Measurements from ENCODE around the gene SEC61A2. TPM values are rescaled to one million over a fixed set of nuclear protein-coding genes. Genes with fewer than 3 reads are reported as not detected.

The SEC61A2 gene
- polyA plus RNA-seq, 1 experiment = 6.8 TPM

DNA sequence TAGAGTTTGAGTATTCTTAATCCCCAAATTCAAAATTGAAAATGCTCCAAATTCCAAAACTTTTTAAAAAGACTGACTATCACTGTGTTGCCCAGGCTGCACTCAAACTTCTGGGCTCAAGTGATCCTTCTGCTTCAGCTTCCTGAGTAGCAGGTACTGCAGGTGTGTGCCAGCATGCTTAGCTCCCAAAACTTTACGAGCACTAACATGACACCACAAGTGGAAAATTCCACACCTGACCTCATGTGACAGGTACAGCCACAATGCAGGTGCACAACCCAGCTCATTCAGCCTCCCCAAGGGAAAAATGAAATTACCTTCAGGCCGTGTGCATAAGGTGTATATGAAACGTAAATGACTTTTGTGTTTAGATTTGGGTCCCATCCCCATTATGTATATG is 83.0 kb downstream of the SEC61A2 start:
- no peak overlapping the region for H3K4me3 ChIP-seq (ENCODE audit: low read depth, low read length)
- H3K36me3 ChIP-seq (ENCODE audit: control insufficient read depth, insufficient read depth, low read length) = peaks cover 7% of the 10 kb centered on the region; the same call in 1 of the 2 replicates
- TF ChIP-seq, protein P1, sequence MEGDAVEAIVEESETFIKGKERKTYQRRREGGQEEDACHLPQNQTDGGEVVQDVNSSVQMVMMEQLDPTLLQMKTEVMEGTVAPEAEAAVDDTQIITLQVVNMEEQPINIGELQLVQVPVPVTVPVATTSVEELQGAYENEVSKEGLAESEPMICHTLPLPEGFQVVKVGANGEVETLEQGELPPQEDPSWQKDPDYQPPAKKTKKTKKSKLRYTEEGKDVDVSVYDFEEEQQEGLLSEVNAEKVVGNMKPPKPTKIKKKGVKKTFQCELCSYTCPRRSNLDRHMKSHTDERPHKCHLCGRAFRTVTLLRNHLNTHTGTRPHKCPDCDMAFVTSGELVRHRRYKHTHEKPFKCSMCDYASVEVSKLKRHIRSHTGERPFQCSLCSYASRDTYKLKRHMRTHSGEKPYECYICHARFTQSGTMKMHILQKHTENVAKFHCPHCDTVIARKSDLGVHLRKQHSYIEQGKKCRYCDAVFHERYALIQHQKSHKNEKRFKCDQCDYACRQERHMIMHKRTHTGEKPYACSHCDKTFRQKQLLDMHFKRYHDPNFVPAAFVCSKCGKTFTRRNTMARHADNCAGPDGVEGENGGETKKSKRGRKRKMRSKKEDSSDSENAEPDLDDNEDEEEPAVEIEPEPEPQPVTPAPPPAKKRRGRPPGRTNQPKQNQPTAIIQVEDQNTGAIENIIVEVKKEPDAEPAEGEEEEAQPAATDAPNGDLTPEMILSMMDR (IDR thresholded peaks at IDR 0.05; ENCODE audit: insufficient read depth, low read depth, low read length) = no peak
- DNase-seq (ENCODE audit: low read depth) = no peak
- ChIA-PET CTCF (interaction anchor here (1.0 to 4.5 kb wide), 2 partner anchors 499 to 862 kb away, joined by 3 to 30 read pairs; no protein-coding TSS in a partner anchor), POLR2A (no interaction called here)
- H3K27me3 ChIP-seq (ENCODE audit: control insufficient read depth, insufficient read depth, low read length) = no peaks in the 10 kb centered on the region

DNA sequence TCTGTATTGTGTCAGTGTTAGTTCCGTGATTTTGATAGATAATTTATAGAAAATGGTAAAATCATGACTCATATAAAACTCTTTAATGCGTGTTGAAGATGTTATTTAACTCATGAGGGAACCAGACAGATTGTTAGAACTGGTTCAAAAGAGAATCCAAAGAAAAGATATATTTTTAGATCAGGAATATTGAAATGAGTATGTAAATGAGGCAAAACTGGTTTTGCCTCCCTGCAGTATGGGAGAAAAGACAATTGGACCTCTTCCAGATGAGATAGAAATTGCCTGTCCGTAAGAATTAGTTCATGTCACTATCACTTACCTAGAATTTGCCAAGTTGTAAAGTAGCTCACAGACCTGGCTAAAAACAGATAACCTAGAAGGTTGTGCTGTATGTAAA is 84.1 kb downstream of the SEC61A2 start:
- CTCF ChIA-PET = interaction anchor here (0.5 to 4.5 kb wide), 12 partner anchors 11 to 861 kb away, joined by 3 to 56 read pairs (median 7); partner anchors contain the start of genes CDC123 and NUDT5
- POLR2A ChIA-PET = no interaction called here
- H3K36me3 ChIP-seq (ENCODE audit: control insufficient read depth, insufficient read depth, low read length) = peaks cover 6% of the 10 kb centered on the region; the same call in 1 of the 2 replicates

DNA sequence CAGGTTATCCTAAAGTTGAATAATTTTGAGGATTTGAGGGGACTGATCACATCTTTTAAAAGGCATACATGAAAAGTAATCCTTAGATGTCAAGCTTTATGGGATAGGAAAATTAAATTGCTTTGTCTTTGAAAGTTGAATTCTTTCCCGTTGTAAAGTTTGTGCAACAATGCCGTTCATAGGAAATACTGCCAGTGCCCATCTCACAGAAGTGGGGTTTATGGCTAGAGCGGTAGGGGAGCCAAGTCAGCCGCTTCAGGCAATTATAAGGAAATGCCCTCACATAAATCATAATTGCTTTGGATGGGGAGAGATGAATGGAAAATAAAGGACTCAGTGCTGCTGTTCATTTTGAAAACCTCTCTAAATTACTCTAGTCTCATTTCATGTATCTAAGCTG is 84.6 kb downstream of the SEC61A2 start:
- peaks cover 6% of the 10 kb centered on the region; the same call in 1 of the 2 replicates for H3K36me3 ChIP-seq (ENCODE audit: control insufficient read depth, insufficient read depth, low read length)
- H3K4me3 ChIP-seq (ENCODE audit: low read depth, low read length) = no peak overlapping the region
- no peaks in the 10 kb centered on the region for H3K27me3 ChIP-seq (ENCODE audit: control insufficient read depth, insufficient read depth, low read length)
- CTCF ChIA-PET = interaction anchor here (0.5 to 4.5 kb wide), 24 partner anchors 10 to 894 kb away, joined by 3 to 56 read pairs (median 5); partner anchors contain the start of genes CDC123 and NUDT5
- POLR2A ChIA-PET = no interaction called here
- TF ChIP-seq, protein P1 (IDR thresholded peaks at IDR 0.05; ENCODE audit: insufficient read depth, low read depth, low read length) = no peak
- DNase-seq (ENCODE audit: low read depth) = no peak

More for the DNA sequence above, 84.1 kb downstream of the SEC61A2 start:
- no peak for DNase-seq (ENCODE audit: low read depth)
- Histone ChIP-seq H3K4me3 (ENCODE audit: low read depth, low read length) (no peak overlapping the region), H3K27me3 (ENCODE audit: control insufficient read depth, insufficient read depth, low read length) (no peaks in the 10 kb centered on the region)
- TF ChIP-seq, protein P1 (IDR thresholded peaks at IDR 0.05; ENCODE audit: insufficient read depth, low read depth, low read length) = no peak

DNA sequence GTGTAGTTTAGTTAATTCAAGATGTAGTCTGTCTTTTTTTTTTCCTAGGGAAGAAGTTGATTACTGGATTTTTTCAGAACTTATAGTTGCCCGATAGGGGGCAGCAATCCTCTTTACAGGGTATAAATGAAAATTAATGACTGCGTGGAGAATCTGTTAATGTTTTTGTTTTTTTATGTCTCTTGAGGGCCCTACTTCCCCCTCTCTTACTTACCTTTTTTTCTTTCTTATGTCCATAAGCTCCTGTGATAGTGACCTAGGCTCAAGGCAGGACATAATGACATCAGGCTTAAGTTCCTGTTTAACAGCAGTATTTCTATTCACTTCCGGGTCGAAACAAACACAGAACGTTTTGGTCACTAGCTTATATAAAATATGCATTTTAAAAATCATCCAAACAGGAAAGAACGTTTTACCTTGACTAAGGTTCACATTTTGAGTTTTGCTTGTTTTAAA is 85.3 kb downstream of the SEC61A2 start:
- TF ChIP-seq, protein P1 (IDR thresholded peaks at IDR 0.05; ENCODE audit: insufficient read depth, low read depth, low read length) = peak; percentile 70
- no peak for DNase-seq (ENCODE audit: low read depth)
- Histone ChIP-seq H3K36me3 (ENCODE audit: control insufficient read depth, insufficient read depth, low read length) (peaks cover 3% of the 10 kb centered on the region; the same call in 1 of the 2 replicates), H3K27me3 (ENCODE audit: control insufficient read depth, insufficient read depth, low read length) (no peaks in the 10 kb centered on the region), H3K4me3 (ENCODE audit: low read depth, low read length) (no peak overlapping the region)
- ChIA-PET POLR2A (no interaction called here), CTCF (interaction anchor here (0.6 to 4.5 kb wide), 31 partner anchors 9 to 987 kb away, joined by 3 to 56 read pairs (median 4); partner anchors contain the start of genes CDC123, NUDT5 and OPTN)

Small RNAs within 50 kb of the gene (small RNA-seq; reads per million reads assigned to genes)
- gene MIR548AK (ENCODE audit: insufficient read length, low read depth, low replicate concordance) (not detected), gene RNU6-88P (ENCODE audit: insufficient read length, low read depth, low replicate concordance) (not detected)

Other genes starting within 250 kb of the SEC61A2 start
- gene UPF2, start 86.9 kb upstream of the SEC61A2 start, polyA plus RNA-seq (2011; rRNA removed) = 5.5 and 10.4 TPM in 2 replicates
- gene DHTKD1, start 60.7 kb upstream of the SEC61A2 start, polyA plus RNA-seq (2011; rRNA removed) = 11.0 and 11.1 TPM in 2 replicates
- gene NUDT5, start 66.2 kb downstream of the SEC61A2 start, polyA plus RNA-seq (2011; rRNA removed) = 68.0 and 89.5 TPM in 2 replicates
- gene CDC123, start 66.5 kb downstream of the SEC61A2 start, polyA plus RNA-seq (2011; rRNA removed) = 122 and 157 TPM in 2 replicates
- 1.1 and 1.6 TPM in 2 replicates for gene CAMK1D, start 219.9 kb downstream of the SEC61A2 start, polyA plus RNA-seq (2011; rRNA removed)